ENCODE data around the gene JPH3.

DNA sequence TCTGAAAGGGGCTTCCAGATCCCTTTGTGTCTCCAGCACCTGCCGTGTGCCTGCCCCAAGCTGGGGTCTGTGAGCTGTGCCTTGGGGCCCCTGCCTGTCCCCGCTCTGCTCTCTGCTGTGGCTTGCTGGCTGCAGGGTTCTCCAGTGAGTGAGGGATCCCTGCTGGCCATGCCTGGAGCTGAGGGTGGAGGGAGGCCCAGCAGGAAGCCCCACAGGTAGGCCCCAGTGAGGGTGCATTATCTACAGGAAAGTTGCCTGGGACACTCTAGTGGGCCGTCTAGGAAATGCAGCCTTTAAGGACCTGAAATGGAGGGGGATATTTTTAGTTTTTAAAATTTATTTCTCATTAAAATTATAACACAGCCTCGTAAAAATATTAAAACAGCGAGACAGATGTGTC, 50.9 kb downstream of the JPH3 start:
- TF ChIP-seq POLR2A (IDR thresholded peaks at IDR 0.05) (no peak), CTCF (IDR thresholded peaks at IDR 0.05) (peak in 1 of 5 experiments; percentile 7), EP300 (IDR thresholded peaks at IDR 0.05) (no peak)

All from tibial nerve (tissue), 4 donors.